H1 (cell line): ENCODE data around the gene LTO1. TPM values are rescaled to one million over a fixed set of nuclear protein-coding genes. Genes with fewer than 3 reads are reported as not detected.

Experiments
- BRCA1 ChIP-seq: IDR thresholded peaks from 2 replicates; pipeline ENCODE4 v1.6.1; 2012; ENCODE audit warnings: low read depth, low read length, improper control_type of control experiment
- CTCF ChIP-seq, 3 experiments: IDR thresholded peaks; 1 replicate in 2 of 3; 2 replicates in 1 of 3; pipeline versions ENCODE4 v1.5.1 to v1.6.1; 2011; ENCODE audit warnings: low read length in 3 of 3, mild to moderate bottlenecking in 3 of 3, inconsistent platforms in 2 of 3, low read depth in 1 of 3, moderate library complexity in 1 of 3; ENCODE audit not compliant: insufficient read depth in 1 of 3; ENCODE audit errors: control extremely low read depth in 1 of 3
- E2F6 ChIP-seq: IDR thresholded peaks from 2 replicates; pipeline ENCODE4 v1.6.1; 2012; ENCODE audit warnings: inconsistent platforms
- KDM1A ChIP-seq: fragments of 200-600, 300-600 bp; sonication (generic); IDR thresholded peaks from 2 replicates; pipeline ENCODE4 v1.7.1; 2016; ENCODE audit warnings: mild to moderate bottlenecking, low read length, borderline replicate concordance
- RBBP5 ChIP-seq: IDR thresholded peaks from 2 replicates; pipeline ENCODE4 v1.7.1; 2012; ENCODE audit warnings: low read depth, mild to moderate bottlenecking, inconsistent platforms, low read length, moderate library complexity, borderline replicate concordance
- SP2 ChIP-seq: IDR thresholded peaks from 2 replicates; pipeline ENCODE4 v1.6.1; 2012; ENCODE audit warnings: mild to moderate bottlenecking, low read length, inconsistent platforms
- ZNF274 ChIP-seq: IDR thresholded peaks from 2 replicates; pipeline ENCODE4 v1.7.0; 2012; ENCODE audit warnings: low read length, borderline replicate concordance; ENCODE audit errors: extremely low read depth
- polyA plus RNA-seq, 7 experiments: library from polyadenylated mRNA; depleted of rRNA in 3 of 7; stranded (reverse) in 5 of 7; unstranded in 2 of 7; fragments of >200 nt in 5 of 7; fragments of 200-250 nt in 2 of 7; gene quantifications; 1 replicate in 5 of 7; 2 replicates in 1 of 7; 4 replicates in 1 of 7; pipeline versions ENCODE4 v1.2.1 to v1.2.3, GENCODE V29; 2011 to 2013; ENCODE audit warnings: missing spikeins in 2 of 7, mixed read lengths in 2 of 7
- total RNA-seq: library from RNA; stranded (reverse); fragmentation: NEBNext Ultra II Directional; extraction: Animal tissue kit (Norgen Biotek cat#: 25700); gene quantifications from 2 replicates; pipeline ENCODE4 v1.2.1, GENCODE V29; 2021

LTO1 gene
- total and polyA plus RNA-seq, 2 of the 8 experiments (the other 6 are each of a cell fraction or from before 2014, with no cell fraction given): 15.4 to 21.3 TPM

GRCh38 chr11:69671734-69672465, 3.3 kb downstream of the LTO1 start (continued):
- no peak for TF ChIP-seq E2F6
- TF ChIP-seq SP2: no peak
- TF ChIP-seq KDM1A: no peak
- no peak for TF ChIP-seq CTCF (IDR thresholded peaks at IDR 0.05; ENCODE audit: control extremely low read depth in 1 of 3, insufficient read depth in 1 of 3, low read depth in 1 of 3, low read length in 3 of 3)
- TF ChIP-seq BRCA1: no peak
- TF ChIP-seq ZNF274: no peak
- no peak for TF ChIP-seq RBBP5
